ENCODE measurements around the gene EEF1A2.

DNA sequence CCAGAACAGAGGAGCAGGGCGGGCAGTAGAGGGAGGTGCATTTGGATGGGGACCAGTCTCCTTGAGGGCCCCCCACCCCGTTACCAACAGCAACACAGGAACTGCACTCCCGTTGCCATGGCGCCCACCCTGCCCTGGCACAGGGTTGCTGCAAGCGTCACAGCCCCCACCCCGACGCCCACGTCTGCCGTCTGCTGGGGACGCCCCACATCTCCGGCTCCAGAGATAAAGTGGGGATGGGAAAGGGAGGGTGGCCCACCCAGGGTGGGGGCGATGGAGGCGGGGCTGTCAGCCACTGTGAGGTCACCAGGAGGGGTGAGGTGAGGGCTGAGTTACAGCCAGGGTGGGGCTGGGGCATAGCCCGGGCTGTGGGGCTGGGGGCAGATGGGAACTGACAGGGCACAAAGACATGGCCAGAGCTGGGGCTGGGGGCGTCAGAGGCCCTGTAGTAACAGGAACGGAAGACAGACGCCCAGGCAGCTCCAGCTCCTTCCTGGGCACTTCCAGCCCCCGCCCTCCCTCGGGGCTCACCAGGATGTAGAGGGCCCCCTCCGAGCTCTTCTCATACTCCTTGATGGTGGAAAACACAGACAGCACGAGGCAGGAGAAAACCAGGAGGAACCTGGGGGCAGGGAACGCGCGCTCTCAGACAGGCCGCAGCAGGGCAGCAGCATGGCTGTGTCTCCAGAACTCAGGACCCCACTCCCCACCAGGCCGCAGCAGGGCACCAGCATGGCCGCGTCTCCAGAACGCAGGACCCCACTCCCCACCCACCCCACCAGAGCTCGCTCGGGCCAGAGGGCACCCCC is 52.5 kb downstream of the EEF1A2 start:
- TF ChIP-seq, protein P1, sequence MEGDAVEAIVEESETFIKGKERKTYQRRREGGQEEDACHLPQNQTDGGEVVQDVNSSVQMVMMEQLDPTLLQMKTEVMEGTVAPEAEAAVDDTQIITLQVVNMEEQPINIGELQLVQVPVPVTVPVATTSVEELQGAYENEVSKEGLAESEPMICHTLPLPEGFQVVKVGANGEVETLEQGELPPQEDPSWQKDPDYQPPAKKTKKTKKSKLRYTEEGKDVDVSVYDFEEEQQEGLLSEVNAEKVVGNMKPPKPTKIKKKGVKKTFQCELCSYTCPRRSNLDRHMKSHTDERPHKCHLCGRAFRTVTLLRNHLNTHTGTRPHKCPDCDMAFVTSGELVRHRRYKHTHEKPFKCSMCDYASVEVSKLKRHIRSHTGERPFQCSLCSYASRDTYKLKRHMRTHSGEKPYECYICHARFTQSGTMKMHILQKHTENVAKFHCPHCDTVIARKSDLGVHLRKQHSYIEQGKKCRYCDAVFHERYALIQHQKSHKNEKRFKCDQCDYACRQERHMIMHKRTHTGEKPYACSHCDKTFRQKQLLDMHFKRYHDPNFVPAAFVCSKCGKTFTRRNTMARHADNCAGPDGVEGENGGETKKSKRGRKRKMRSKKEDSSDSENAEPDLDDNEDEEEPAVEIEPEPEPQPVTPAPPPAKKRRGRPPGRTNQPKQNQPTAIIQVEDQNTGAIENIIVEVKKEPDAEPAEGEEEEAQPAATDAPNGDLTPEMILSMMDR (IDR thresholded peaks at IDR 0.05): no peak
- TF ChIP-seq, protein P2, sequence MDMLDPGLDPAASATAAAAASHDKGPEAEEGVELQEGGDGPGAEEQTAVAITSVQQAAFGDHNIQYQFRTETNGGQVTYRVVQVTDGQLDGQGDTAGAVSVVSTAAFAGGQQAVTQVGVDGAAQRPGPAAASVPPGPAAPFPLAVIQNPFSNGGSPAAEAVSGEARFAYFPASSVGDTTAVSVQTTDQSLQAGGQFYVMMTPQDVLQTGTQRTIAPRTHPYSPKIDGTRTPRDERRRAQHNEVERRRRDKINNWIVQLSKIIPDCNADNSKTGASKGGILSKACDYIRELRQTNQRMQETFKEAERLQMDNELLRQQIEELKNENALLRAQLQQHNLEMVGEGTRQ (IDR thresholded peaks at IDR 0.05): no peak
- TF ChIP-seq, protein P3, sequence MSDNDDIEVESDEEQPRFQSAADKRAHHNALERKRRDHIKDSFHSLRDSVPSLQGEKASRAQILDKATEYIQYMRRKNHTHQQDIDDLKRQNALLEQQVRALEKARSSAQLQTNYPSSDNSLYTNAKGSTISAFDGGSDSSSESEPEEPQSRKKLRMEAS (IDR thresholded peaks at IDR 0.05): no peak
- no peak for TF ChIP-seq POLR2A (IDR thresholded peaks at IDR 0.05; ENCODE audit: low read length)
